Chondrocyte (in vitro differentiated cells): ENCODE data around the gene AKAP13. TPM values are rescaled to one million over a fixed set of nuclear protein-coding genes. Genes with fewer than 3 reads are reported as not detected.
"Not testable (repeated sequence)": the region's sequence is repeated elsewhere in the genome, so short reads cannot be mapped to it uniquely, and the experiment has no call there.

Source experiments
- DNase-seq: peaks from one replicate; pipeline ENCODE4 v3.0.0; 2021; ENCODE audit warnings: mixed read lengths, low spot score
- H3K27ac Mint-ChIP-seq: one replicate; pipeline ENCODE4 v1.8.0; 2021; ENCODE audit warnings: mild to moderate bottlenecking, moderate library complexity, mixed read lengths; ENCODE audit not compliant: unreplicated experiment
- H3K27me3 Mint-ChIP-seq: 2 replicates; pipeline ENCODE4 v1.8.0; 2021; ENCODE audit warnings: low read depth, mixed read lengths
- H3K36me3 Mint-ChIP-seq: 2 replicates; pipeline ENCODE4 v1.8.0; 2021; ENCODE audit warnings: low read depth, mixed read lengths
- H3K4me1 Mint-ChIP-seq: 2 replicates; pipeline ENCODE4 v1.8.0; 2021; ENCODE audit warnings: low read depth, mild to moderate bottlenecking, mixed read lengths
- H3K4me3 Mint-ChIP-seq: one replicate; pipeline ENCODE4 v1.8.0; 2021; ENCODE audit warnings: mild to moderate bottlenecking, moderate library complexity, mixed read lengths; ENCODE audit not compliant: unreplicated experiment
- H3K9me3 Mint-ChIP-seq: 2 replicates; pipeline ENCODE4 v1.8.0; 2021; ENCODE audit warnings: low read depth, mixed read lengths
- CTCF ChIP-seq: fragments of 200-600 bp; sonication (generic); IDR thresholded peaks from 2 replicates; pipeline ENCODE4 v1.5.0; 2021; ENCODE audit warnings: antibody characterized with exemption, mild to moderate bottlenecking, moderate library complexity
- total RNA-seq: library from RNA; stranded (reverse); gene quantifications from 3 replicates; pipeline ENCODE4 v1.2.1, GENCODE V29; 2021

AKAP13 gene
- total RNA-seq, 1 donor from 2014 or later = 80.6 TPM

DNA sequence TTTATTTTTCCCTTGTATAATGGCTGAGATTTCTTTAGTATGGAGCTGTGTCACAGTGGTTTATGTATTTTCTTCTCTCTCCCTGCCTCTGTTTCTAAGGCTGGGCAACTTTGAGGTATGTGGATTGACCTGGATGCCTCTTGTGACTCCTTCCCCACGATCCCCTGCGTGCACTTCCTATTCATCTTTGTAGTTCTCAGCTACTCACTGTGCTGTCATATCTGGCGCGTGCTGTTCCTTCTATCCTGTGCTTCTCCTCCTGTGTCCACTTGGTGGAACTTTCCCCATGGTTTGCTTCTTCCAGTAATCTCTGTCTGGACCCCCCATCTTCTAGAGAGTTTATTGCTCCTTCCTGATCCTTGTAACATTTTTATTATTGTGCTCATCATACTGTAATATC is 97.3 kb downstream of the AKAP13 start:
- H3K4me3 Mint-ChIP-seq = no peak overlapping the region
- H3K27ac Mint-ChIP-seq = peak overlapping the region; percentile 60
- H3K27me3 Mint-ChIP-seq = no peaks in the 10 kb centered on the region
- TF ChIP-seq CTCF = no peak
- H3K36me3 Mint-ChIP-seq = no peaks in the 10 kb centered on the region
- no peak for DNase-seq
- H3K9me3 Mint-ChIP-seq = no peaks in the 10 kb centered on the region
- peaks cover 86% of the 10 kb centered on the region for H3K4me1 Mint-ChIP-seq

DNA sequence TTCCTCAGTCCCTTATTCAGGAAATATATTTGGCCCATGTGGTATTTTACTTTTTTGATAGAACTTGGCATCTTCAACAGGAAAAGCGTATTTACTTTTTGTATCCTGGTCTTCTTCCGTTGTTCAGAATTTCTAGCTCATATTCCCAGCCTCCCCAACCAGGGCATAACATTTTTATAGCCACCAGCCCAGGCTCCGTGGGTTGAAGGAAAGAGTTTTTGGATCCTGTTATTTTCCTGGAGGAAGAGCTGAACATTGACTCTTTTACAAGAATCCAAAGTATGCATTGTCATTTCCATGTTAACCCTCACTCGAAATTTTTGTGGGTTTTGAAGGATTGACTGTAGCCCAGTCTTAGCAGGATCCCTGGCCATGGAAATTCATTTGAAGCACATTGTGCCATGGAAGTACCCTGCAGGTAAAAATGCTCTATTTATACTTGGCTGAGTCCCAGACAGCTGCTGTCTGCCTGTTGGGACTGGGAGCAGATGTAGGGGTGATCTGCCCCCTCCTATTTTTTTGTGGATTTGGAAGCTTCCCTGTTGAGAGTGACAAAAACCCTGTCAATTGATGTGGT is 98.8 kb downstream of the AKAP13 start:
- no peaks in the 10 kb centered on the region for H3K36me3 Mint-ChIP-seq
- H3K9me3 Mint-ChIP-seq = no peaks in the 10 kb centered on the region
- H3K4me3 Mint-ChIP-seq = no peak overlapping the region
- TF ChIP-seq CTCF = no peak
- no peak for DNase-seq
- peaks cover 81% of the 10 kb centered on the region for H3K4me1 Mint-ChIP-seq
- peak overlapping the region; percentile 90 for H3K27ac Mint-ChIP-seq
- no peaks in the 10 kb centered on the region for H3K27me3 Mint-ChIP-seq

- H3K4me3 Mint-ChIP-seq = no peak overlapping the region
- no peak for DNase-seq
- H3K9me3 Mint-ChIP-seq = no peaks in the 10 kb centered on the region
- peaks cover 71% of the 10 kb centered on the region for H3K4me1 Mint-ChIP-seq
- H3K27ac Mint-ChIP-seq = peak overlapping the region; percentile 13
- H3K36me3 Mint-ChIP-seq = no peaks in the 10 kb centered on the region
- H3K27me3 Mint-ChIP-seq = no peaks in the 10 kb centered on the region
- TF ChIP-seq CTCF = no peak
Measured at GRCh38 chr15:85480923-85481322, 100.5 kb downstream of the AKAP13 start.

GRCh38 chr15:85481543-85481942 is 101.1 kb downstream of the AKAP13 start:
- not testable (repeated sequence) for H3K9me3 Mint-ChIP-seq, H3K36me3 Mint-ChIP-seq, H3K27me3 Mint-ChIP-seq, H3K4me3 Mint-ChIP-seq, DNase-seq
- peak overlapping the region; percentile 46 for H3K27ac Mint-ChIP-seq
- H3K4me1 Mint-ChIP-seq = peaks cover 74% of the 10 kb centered on the region

DNA sequence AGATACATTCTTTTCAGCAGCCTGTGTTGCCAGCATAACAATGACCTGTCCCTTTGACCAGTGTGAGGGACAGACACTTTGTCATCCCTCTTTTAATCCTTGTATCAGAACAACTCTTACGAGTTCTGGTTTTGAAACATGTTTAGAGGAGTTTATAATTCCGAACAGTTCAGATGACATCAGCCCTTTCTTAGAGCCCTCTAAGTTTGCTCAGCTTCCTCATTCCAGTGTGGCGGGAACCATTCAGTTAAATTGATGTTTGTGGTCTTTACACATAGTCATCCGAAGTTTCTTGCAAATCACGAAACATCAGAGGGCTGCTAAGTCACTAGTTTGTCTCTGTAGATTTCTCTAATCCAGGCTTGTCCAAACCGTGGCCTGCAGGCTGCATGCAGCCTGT is 102.5 kb downstream of the AKAP13 start:
- Mint-ChIP-seq H3K9me3 (no peaks in the 10 kb centered on the region), H3K36me3 (no peaks in the 10 kb centered on the region), H3K27me3 (no peaks in the 10 kb centered on the region), H3K4me1 (peaks cover 64% of the 10 kb centered on the region), H3K27ac (peak overlapping the region; percentile 75), H3K4me3 (no peak overlapping the region)
- TF ChIP-seq CTCF = no peak
- DNase-seq = no peak

DNA sequence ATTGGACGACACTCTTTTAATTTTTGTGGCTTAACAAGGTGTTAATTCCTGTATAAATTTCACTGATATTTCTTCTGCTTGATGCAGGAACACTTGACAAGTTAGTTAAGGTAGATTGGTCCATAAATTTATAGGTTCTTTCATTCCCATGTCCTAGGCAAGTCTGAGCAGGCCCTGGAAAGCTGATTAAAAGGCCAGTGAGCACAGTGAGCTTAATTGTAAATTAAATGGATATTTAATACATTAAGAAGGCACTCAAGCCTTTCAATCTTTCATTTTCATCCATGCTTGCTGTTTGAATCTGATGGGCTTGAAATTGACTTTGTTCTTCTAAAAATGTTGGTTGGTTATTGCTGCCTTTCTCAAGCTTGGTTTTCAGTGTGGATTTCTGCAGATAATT is 103.6 kb downstream of the AKAP13 start:
- not testable (repeated sequence) for H3K9me3 Mint-ChIP-seq, H3K36me3 Mint-ChIP-seq, DNase-seq, H3K4me3 Mint-ChIP-seq, H3K27me3 Mint-ChIP-seq
- peak overlapping the region; percentile 34 for H3K27ac Mint-ChIP-seq
- H3K4me1 Mint-ChIP-seq = peaks cover 57% of the 10 kb centered on the region

DNA sequence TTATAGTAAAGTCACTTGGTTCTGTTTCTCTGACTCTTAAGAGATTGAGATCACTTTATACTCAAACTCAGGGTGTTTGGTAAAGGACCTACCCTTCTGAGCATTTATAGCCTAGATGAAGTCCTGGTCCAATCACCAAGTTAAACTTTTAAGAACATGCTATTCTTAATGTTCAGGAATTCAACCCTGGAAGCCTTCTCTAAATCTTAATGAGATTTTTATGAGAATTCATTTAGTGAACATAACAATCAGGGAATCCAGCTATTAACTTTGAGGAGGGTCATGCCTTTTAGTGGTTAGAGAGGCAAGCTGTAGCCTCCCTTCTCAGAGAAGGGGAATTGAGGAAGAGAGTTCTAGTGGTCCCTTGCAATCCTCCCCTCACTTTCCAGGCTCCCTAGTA is 104.5 kb downstream of the AKAP13 start:
- not testable (repeated sequence) for H3K4me3 Mint-ChIP-seq, DNase-seq, H3K9me3 Mint-ChIP-seq, H3K27ac Mint-ChIP-seq, H3K27me3 Mint-ChIP-seq, H3K36me3 Mint-ChIP-seq
- peaks cover 47% of the 10 kb centered on the region for H3K4me1 Mint-ChIP-seq
